H1 (cell line): ENCODE results near the gene DCX. TPM values are rescaled to one million over a fixed set of nuclear protein-coding genes. Genes with fewer than 3 reads are reported as not detected.

Experiments
- CTCF ChIA-PET: fragments of 300-600 bp; sonication (Branson Sonifier 250); formaldehyde crosslinking; loops from one replicate; lab custom pipeline; 2021; ENCODE audit not compliant: partially characterized antibody; lab: Charles Lee
- POLR2A ChIA-PET: fragments of 300-600 bp; sonication (Branson Sonifier 250); formaldehyde crosslinking; loops from one replicate; lab custom pipeline; 2021; ENCODE audit warnings: inconsistent platforms; ENCODE audit not compliant: partially characterized antibody; lab: Charles Lee
- DNase-seq, 2 experiments: peaks; one replicate each; pipeline versions ENCODE4 v3.0.0 to v3.0.0-alpha.2; 2010 to 2022; ENCODE audit warnings: low spot score in 2 of 2, low read depth in 1 of 2, mixed read lengths in 1 of 2
- FAIRE-seq: peaks from 2 replicates; lab custom pipeline; 2011; peaks lifted over from hg19 to GRCh38; lab: Jason Lieb, UNC
- H2AFZ ChIP-seq: 2 replicates; pipeline ENCODE4 v1.8.1; 2012; ENCODE audit warnings: low read length, inconsistent platforms
- H2AK5ac ChIP-seq: 2 replicates; pipeline ENCODE4 v1.6.1; 2013; ENCODE audit warnings: low read depth, low read length
- H2BK120ac ChIP-seq: replicated peaks from 2 replicates; pipeline ENCODE3; 2013; ENCODE audit warnings: low read depth, low read length, inconsistent platforms
- H2BK12ac ChIP-seq: 2 replicates; pipeline ENCODE4 v1.6.1; 2013; ENCODE audit warnings: low read depth, low read length
- H2BK15ac ChIP-seq: 2 replicates; pipeline ENCODE4 v1.6.1; 2013; ENCODE audit warnings: low read length
- H2BK20ac ChIP-seq: 2 replicates; pipeline ENCODE4 v1.6.1; 2013; ENCODE audit warnings: low read length
- H2BK5ac ChIP-seq: 2 replicates; pipeline ENCODE4 v1.6.1; 2013; ENCODE audit warnings: low read depth, low read length
- H3K14ac ChIP-seq: 2 replicates; pipeline ENCODE4 v1.6.1; 2013; ENCODE audit warnings: inconsistent platforms; ENCODE audit not compliant: insufficient read length
- H3K18ac ChIP-seq: 2 replicates; pipeline ENCODE4 v1.6.1; 2013; ENCODE audit warnings: low read length; ENCODE audit errors: extremely low read depth
- H3K23ac ChIP-seq: 2 replicates; pipeline ENCODE4 v1.6.1; 2013; ENCODE audit warnings: inconsistent platforms; ENCODE audit not compliant: insufficient read length
- H3K23me2 ChIP-seq: 2 replicates; pipeline ENCODE4 v1.6.1; 2013; ENCODE audit warnings: low read depth, low read length
- H3K27ac ChIP-seq: 2 replicates; pipeline ENCODE4 v1.6.1; 2011; ENCODE audit warnings: low read depth, low read length, inconsistent platforms
- H3K27me3 ChIP-seq, 4 experiments: replicated peaks in 1 of 4; 1 replicate in 1 of 4; 2 replicates in 3 of 4; pipeline versions ENCODE4 v1.6.1 to v1.8.1; 2011 to 2013; ENCODE audit warnings: low read length in 3 of 4, mild to moderate bottlenecking in 3 of 4, inconsistent platforms in 2 of 4, mixed read lengths in 2 of 4, moderate library complexity in 1 of 4; ENCODE audit not compliant: control insufficient read depth in 3 of 4, insufficient read depth in 3 of 4; ENCODE audit errors: extremely low read depth in 1 of 4
- H3K36me3 ChIP-seq, 4 experiments: 2 replicates each; pipeline versions ENCODE4 v1.6.1 to v1.8.1; 2011 to 2013; ENCODE audit warnings: mild to moderate bottlenecking in 4 of 4, low read length in 3 of 4, moderate library complexity in 2 of 4, control low read depth in 1 of 4, inconsistent platforms in 1 of 4; ENCODE audit not compliant: insufficient read depth in 4 of 4, control insufficient read depth in 2 of 4
- H3K4ac ChIP-seq: replicated peaks from 2 replicates; pipeline ENCODE3; 2013; ENCODE audit warnings: low read length, low read depth, mixed read lengths, inconsistent platforms; ENCODE audit not compliant: insufficient read length
- H3K4me1 ChIP-seq, 4 experiments: replicated peaks in 1 of 4; 1 replicate in 1 of 4; 2 replicates in 3 of 4; pipeline versions ENCODE4 v1.6.1 to v1.8.1; 2011 to 2013; ENCODE audit warnings: low read length in 3 of 4, inconsistent platforms in 2 of 4, mixed read lengths in 1 of 4; ENCODE audit not compliant: insufficient read depth in 4 of 4, control insufficient read depth in 3 of 4
- H3K4me2 ChIP-seq, 2 experiments: 2 replicates each; pipeline versions ENCODE4 v1.6.1 to v1.8.1; 2011 to 2013; ENCODE audit warnings: low read depth in 2 of 2, low read length in 2 of 2, control low read depth in 1 of 2, inconsistent platforms in 1 of 2, mild to moderate bottlenecking in 1 of 2; ENCODE audit not compliant: insufficient read depth in 1 of 2
- H3K4me3 ChIP-seq, 4 experiments: fragments of 200-600, 300-600 bp in 1 of 4; sonication (generic), shearing (Covaris generic), sonication (Bioruptor Twin) in 1 of 4; 2 replicates each; pipeline versions ENCODE4 v1.5.1 to v1.8.1; 2011 to 2016; ENCODE audit warnings: low read length in 4 of 4, low read depth in 3 of 4, control low read depth in 2 of 4, inconsistent platforms in 2 of 4, mild to moderate bottlenecking in 2 of 4, mixed read lengths in 1 of 4, moderate library complexity in 1 of 4; ENCODE audit not compliant: insufficient read depth in 2 of 4; ENCODE audit errors: extremely low read depth in 1 of 4
- H3K56ac ChIP-seq: replicated peaks from 2 replicates; pipeline ENCODE3; 2013; ENCODE audit warnings: low read depth, mild to moderate bottlenecking, mixed read lengths, low read length, inconsistent platforms; ENCODE audit not compliant: insufficient read length
- H3K79me1 ChIP-seq: 2 replicates; pipeline ENCODE4 v1.6.1; 2013; ENCODE audit warnings: low read depth, low read length, control low read depth
- H3K79me2 ChIP-seq, 2 experiments: 2 replicates each; pipeline versions ENCODE4 v1.6.1 to v1.8.1; 2012 to 2013; ENCODE audit warnings: low read length in 2 of 2, mild to moderate bottlenecking in 2 of 2, inconsistent platforms in 1 of 2; ENCODE audit not compliant: insufficient read depth in 2 of 2, control insufficient read depth in 1 of 2
- H3K9ac ChIP-seq, 4 experiments: replicated peaks in 1 of 4; 1 replicate in 1 of 4; 2 replicates in 3 of 4; pipeline versions ENCODE4 v1.6.1 to v1.8.1; 2011 to 2013; ENCODE audit warnings: low read depth in 3 of 4, low read length in 3 of 4, control low read depth in 2 of 4, mild to moderate bottlenecking in 2 of 4, moderate library complexity in 2 of 4, inconsistent platforms in 1 of 4; ENCODE audit errors: extremely low read depth in 1 of 4
- H3K9me3 ChIP-seq, 2 experiments: 2 replicates each; pipeline versions ENCODE4 v1.6.1 to v1.8.1; 2012 to 2013; ENCODE audit warnings: mild to moderate bottlenecking in 2 of 2, moderate library complexity in 2 of 2, control low read depth in 1 of 2, inconsistent platforms in 1 of 2, low read depth in 1 of 2, low read length in 1 of 2, mixed read lengths in 1 of 2; ENCODE audit not compliant: insufficient read depth in 2 of 2
- H4K20me1 ChIP-seq, 2 experiments: replicated peaks in 1 of 2; 2 replicates each; pipeline versions ENCODE3 to v1.8.1; 2011 to 2013; ENCODE audit warnings: inconsistent platforms in 2 of 2, low read length in 2 of 2, mild to moderate bottlenecking in 1 of 2; ENCODE audit not compliant: insufficient read depth in 2 of 2, control insufficient read depth in 1 of 2
- H4K5ac ChIP-seq: 2 replicates; pipeline ENCODE4 v1.6.1; 2013; ENCODE audit warnings: low read length, low read depth, mixed read lengths, inconsistent platforms; ENCODE audit not compliant: insufficient read length
- H4K8ac ChIP-seq: 2 replicates; pipeline ENCODE4 v1.8.0; 2013; ENCODE audit warnings: mild to moderate bottlenecking, moderate library complexity, low read length, inconsistent platforms; ENCODE audit not compliant: insufficient read depth; ENCODE audit errors: extremely low read depth
- H4K91ac ChIP-seq: replicated peaks from 2 replicates; pipeline ENCODE3; 2013; ENCODE audit warnings: low read length, mixed read lengths, inconsistent platforms; ENCODE audit not compliant: insufficient read length
- CEBPB ChIP-seq: IDR thresholded peaks from 2 replicates; pipeline ENCODE4 v1.6.1; 2012; ENCODE audit warnings: low read depth, low read length
- CHD1 ChIP-seq: IDR thresholded peaks from 2 replicates; pipeline ENCODE4 v1.6.1; 2012; ENCODE audit warnings: low read depth, low read length, improper control_type of control experiment
- JUN ChIP-seq: IDR thresholded peaks from 2 replicates; pipeline ENCODE4 v1.6.1; 2011; ENCODE audit warnings: low read depth, mild to moderate bottlenecking, improper control_type of control experiment, low read length
- RBBP5 ChIP-seq: IDR thresholded peaks from 2 replicates; pipeline ENCODE4 v1.7.1; 2012; ENCODE audit warnings: low read depth, mild to moderate bottlenecking, inconsistent platforms, low read length, moderate library complexity, borderline replicate concordance
- TAF1 ChIP-seq: IDR thresholded peaks from 2 replicates; pipeline ENCODE4 v1.6.1; 2011; ENCODE audit warnings: mild to moderate bottlenecking, low read depth, low read length
- WGBS, 2 experiments: shearing (Covaris generic) in 1 of 2; methylation state at CpG; one replicate each; pipeline versions ENCODE4 v1.1.6 to v1.1.7; 2013 to 2015; ENCODE audit warnings: low lambda C conversion rate in 2 of 2, mixed read lengths in 2 of 2, inconsistent platforms in 1 of 2, low coverage in 1 of 2, missing lambda C conversion rate in 1 of 2; ENCODE audit not compliant: insufficient replicate concordance in 2 of 2, insufficient coverage in 1 of 2, insufficient read length in 1 of 2; ENCODE audit errors: extremely low coverage in 1 of 2, missing lambda C conversion rate in 1 of 2; 5-methylcytosine and 5-hydroxymethylcytosine counted together
- polyA plus RNA-seq, 7 experiments: library from polyadenylated mRNA; depleted of rRNA in 3 of 7; stranded (reverse) in 5 of 7; unstranded in 2 of 7; fragments of >200 nt in 5 of 7; fragments of 200-250 nt in 2 of 7; gene quantifications; 1 replicate in 5 of 7; 2 replicates in 1 of 7; 4 replicates in 1 of 7; pipeline versions ENCODE4 v1.2.1 to v1.2.3, GENCODE V29; 2011 to 2013; ENCODE audit warnings: missing spikeins in 2 of 7, mixed read lengths in 2 of 7
- total RNA-seq: library from RNA; stranded (reverse); fragmentation: NEBNext Ultra II Directional; extraction: Animal tissue kit (Norgen Biotek cat#: 25700); gene quantifications from 2 replicates; pipeline ENCODE4 v1.2.1, GENCODE V29; 2021
- TF ChIP-seq, protein P1 (sequence below): IDR thresholded peaks from 2 replicates; pipeline ENCODE4 v1.6.1; 2011; ENCODE audit warnings: low read depth, mild to moderate bottlenecking, low read length; ENCODE audit not compliant: insufficient read depth

DCX gene
- total and polyA plus RNA-seq, 2 of the 8 experiments (the other 6 are each of a cell fraction or from before 2014, with no cell fraction given), result 1.3 to 3.3 TPM

DNA sequence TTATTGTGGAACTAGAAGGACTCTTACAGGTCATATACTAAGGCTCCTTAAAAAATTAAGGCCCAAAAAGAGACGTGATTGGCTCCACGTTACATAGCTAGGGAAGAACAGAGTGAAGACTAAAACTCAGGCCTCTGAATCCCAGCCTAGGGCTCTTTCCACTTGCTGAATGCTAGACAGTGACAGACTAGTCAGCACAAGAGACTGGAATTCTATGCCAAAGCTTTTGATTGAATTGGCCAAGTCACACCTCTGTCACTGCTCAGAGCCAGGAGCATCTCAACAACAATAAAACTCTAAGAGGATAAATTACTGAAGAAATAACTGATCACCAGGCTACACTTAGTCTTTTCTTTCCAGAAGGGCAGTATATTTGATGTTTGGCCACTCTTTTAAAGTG lies 16.8 kb downstream of the DCX start:
- Histone ChIP-seq H3K14ac (no peak overlapping the region), H2BK12ac (no peak overlapping the region), H3K4ac (no peak overlapping the region), H3K36me3 (no peaks in the 10 kb centered on the region), H2AK5ac (no peak overlapping the region), H2BK15ac (no peak overlapping the region), H2BK5ac (no peak overlapping the region), H3K23ac (no peak overlapping the region), H3K27ac (no peak overlapping the region), H4K91ac (no peak overlapping the region), H4K8ac (no peak overlapping the region), H3K79me2 (no peaks in the 10 kb centered on the region), H4K20me1 (no peaks in the 10 kb centered on the region), H2AFZ (no peak overlapping the region), H3K27me3 (no peaks in the 10 kb centered on the region), H3K4me3 (no peak overlapping the region), H3K18ac (no peak overlapping the region), H2BK20ac (no peak overlapping the region), H3K4me1 (no peaks in the 10 kb centered on the region), H3K23me2 (no peaks in the 10 kb centered on the region), H4K5ac (no peak overlapping the region), H2BK120ac (no peak overlapping the region), H3K9ac (no peak overlapping the region), H3K9me3 (no peaks in the 10 kb centered on the region), H3K4me2 (no peak overlapping the region), H3K79me1 (no peaks in the 10 kb centered on the region), H3K56ac (no peak overlapping the region)
- WGBS, 2 experiments, result 86% methylated on average over 2 of the region's 2 CpGs; no CpG with 5 or more reads in 1 of the 2 experiments
- no peak for DNase-seq
- ChIA-PET POLR2A (no interaction called here), CTCF (no interaction called here)
- no peak for FAIRE-seq
- TF ChIP-seq RBBP5 (no peak), JUN (no peak), TAF1 (no peak), CHD1 (no peak), CEBPB (no peak)
- TF ChIP-seq, protein P1, sequence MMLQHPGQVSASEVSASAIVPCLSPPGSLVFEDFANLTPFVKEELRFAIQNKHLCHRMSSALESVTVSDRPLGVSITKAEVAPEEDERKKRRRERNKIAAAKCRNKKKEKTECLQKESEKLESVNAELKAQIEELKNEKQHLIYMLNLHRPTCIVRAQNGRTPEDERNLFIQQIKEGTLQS, result no peak
- TF ChIP-seq, all 59 proteins: peak for 0
